ENCODE measurements around the gene LRIG2. TPM values are rescaled to one million over a fixed set of nuclear protein-coding genes. Genes with fewer than 3 reads are reported as not detected.

Gene LRIG2
- total and polyA plus RNA-seq, 2 of the 13 experiments (the other 11 are each of a cell fraction or from before 2014, with no cell fraction given), result 8.1 to 12.2 TPM

DNA sequence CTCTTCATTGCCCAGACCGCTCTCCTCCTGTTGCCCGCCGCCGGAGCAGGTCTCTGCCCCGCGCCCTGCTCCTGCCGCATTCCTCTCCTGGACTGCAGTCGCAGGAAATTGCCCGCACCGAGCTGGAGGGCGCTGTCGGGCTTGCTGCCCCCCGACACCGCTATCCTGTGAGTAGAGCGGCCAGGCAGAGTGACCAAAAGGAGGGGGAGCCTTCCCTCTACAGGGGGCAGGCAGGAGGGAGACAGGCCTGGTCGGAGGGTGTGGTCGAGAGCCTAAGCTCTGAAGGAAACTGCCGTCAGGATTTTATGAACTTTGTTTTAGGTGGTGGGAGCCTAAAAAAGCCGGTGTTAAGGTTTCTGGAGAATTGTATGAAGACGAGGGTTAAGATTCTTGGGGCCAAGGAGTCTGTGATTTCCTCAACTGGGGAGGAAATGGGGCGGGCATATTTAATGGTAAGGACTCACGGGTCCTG, 517 bp downstream of the LRIG2 start (continued):
- TF ChIP-seq, protein P1, sequence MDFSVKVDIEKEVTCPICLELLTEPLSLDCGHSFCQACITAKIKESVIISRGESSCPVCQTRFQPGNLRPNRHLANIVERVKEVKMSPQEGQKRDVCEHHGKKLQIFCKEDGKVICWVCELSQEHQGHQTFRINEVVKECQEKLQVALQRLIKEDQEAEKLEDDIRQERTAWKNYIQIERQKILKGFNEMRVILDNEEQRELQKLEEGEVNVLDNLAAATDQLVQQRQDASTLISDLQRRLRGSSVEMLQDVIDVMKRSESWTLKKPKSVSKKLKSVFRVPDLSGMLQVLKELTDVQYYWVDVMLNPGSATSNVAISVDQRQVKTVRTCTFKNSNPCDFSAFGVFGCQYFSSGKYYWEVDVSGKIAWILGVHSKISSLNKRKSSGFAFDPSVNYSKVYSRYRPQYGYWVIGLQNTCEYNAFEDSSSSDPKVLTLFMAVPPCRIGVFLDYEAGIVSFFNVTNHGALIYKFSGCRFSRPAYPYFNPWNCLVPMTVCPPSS (IDR thresholded peaks at IDR 0.05), result no peak
- TF ChIP-seq, protein P2, sequence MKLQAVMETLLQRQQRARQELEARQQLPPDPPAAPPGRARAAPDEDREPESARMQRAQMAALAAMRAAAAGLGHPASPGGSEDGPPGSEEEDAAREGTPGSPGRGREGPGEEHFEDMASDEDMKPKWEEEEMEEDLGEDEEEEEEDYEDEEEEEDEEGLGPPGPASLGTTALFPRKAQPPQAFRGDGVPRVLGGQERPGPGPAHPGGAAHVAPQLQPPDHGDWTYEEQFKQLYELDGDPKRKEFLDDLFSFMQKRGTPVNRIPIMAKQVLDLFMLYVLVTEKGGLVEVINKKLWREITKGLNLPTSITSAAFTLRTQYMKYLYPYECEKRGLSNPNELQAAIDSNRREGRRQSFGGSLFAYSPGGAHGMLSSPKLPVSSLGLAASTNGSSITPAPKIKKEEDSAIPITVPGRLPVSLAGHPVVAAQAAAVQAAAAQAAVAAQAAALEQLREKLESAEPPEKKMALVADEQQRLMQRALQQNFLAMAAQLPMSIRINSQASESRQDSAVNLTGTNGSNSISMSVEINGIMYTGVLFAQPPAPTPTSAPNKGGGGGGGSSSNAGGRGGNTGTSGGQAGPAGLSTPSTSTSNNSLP (IDR thresholded peaks at IDR 0.05; ENCODE audit: low read depth, low read length), result no peak
- TF ChIP-seq MTA3 (CRISPR knock-in tag; IDR thresholded peaks at IDR 0.05) (no peak), FOXK2 (IDR thresholded peaks at IDR 0.05) (no peak), ZNF282 (IDR thresholded peaks at IDR 0.05; ENCODE audit: partially characterized antibody) (no peak), RARA (CRISPR knock-in tag; IDR thresholded peaks at IDR 0.05) (peak; percentile 6; the same call in 1 of the 2 replicates), TSC22D2 (CRISPR knock-in tag; IDR thresholded peaks at IDR 0.05; ENCODE audit: borderline replicate concordance) (no peak), ZNF614 (CRISPR knock-in tag; IDR thresholded peaks at IDR 0.05; ENCODE audit: borderline replicate concordance) (0 out of 2 replicates have a peak, but pooled peaks have one; percentile 8), ZNF468 (CRISPR knock-in tag; IDR thresholded peaks at IDR 0.05) (no peak), SMC3 (IDR thresholded peaks at IDR 0.05; ENCODE audit: low read length) (no peak), ZNF547 (CRISPR knock-in tag; IDR thresholded peaks at IDR 0.05) (no peak), REXO4 (CRISPR knock-in tag; IDR thresholded peaks at IDR 0.05; ENCODE audit: borderline replicate concordance) (no peak), ZNF317 (CRISPR knock-in tag; IDR thresholded peaks at IDR 0.05) (no peak), HNF4A (CRISPR knock-in tag; IDR thresholded peaks at IDR 0.05) (no peak), TBP (CRISPR knock-in tag; IDR thresholded peaks at IDR 0.05) (no peak), SETDB1 (CRISPR knock-in tag; IDR thresholded peaks at IDR 0.05; ENCODE audit: borderline replicate concordance) (no peak), ZNF160 (CRISPR knock-in tag; IDR thresholded peaks at IDR 0.05) (peak; percentile 5; the same call in 1 of the 2 replicates), ZNF672 (CRISPR knock-in tag; IDR thresholded peaks at IDR 0.05) (no peak), ZNF143 (CRISPR knock-in tag; IDR thresholded peaks at IDR 0.05) (no peak), RORA (CRISPR knock-in tag; IDR thresholded peaks at IDR 0.05) (no peak)
- TF ChIP-seq, protein P3, sequence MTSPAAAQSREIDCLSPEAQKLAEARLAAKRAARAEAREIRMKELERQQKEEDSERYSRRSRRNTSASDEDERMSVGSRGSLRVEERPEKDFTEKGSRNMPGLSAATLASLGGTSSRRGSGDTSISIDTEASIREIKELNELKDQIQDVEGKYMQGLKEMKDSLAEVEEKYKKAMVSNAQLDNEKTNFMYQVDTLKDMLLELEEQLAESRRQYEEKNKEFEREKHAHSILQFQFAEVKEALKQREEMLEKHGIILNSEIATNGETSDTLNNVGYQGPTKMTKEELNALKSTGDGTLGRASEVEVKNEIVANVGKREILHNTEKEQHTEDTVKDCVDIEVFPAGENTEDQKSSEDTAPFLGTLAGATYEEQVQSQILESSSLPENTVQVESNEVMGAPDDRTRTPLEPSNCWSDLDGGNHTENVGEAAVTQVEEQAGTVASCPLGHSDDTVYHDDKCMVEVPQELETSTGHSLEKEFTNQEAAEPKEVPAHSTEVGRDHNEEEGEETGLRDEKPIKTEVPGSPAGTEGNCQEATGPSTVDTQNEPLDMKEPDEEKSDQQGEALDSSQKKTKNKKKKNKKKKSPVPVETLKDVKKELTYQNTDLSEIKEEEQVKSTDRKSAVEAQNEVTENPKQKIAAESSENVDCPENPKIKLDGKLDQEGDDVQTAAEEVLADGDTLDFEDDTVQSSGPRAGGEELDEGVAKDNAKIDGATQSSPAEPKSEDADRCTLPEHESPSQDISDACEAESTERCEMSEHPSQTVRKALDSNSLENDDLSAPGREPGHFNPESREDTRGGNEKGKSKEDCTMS (CRISPR knock-in tag; conservative IDR thresholded peaks at IDR 0.05), result no peak
- TF ChIP-seq, protein P4, sequence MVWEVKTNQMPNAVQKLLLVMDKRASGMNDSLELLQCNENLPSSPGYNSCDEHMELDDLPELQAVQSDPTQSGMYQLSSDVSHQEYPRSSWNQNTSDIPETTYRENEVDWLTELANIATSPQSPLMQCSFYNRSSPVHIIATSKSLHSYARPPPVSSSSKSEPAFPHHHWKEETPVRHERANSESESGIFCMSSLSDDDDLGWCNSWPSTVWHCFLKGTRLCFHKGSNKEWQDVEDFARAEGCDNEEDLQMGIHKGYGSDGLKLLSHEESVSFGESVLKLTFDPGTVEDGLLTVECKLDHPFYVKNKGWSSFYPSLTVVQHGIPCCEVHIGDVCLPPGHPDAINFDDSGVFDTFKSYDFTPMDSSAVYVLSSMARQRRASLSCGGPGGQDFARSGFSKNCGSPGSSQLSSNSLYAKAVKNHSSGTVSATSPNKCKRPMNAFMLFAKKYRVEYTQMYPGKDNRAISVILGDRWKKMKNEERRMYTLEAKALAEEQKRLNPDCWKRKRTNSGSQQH (CRISPR knock-in tag; IDR thresholded peaks at IDR 0.05; ENCODE audit: low read depth), result no peak
- TF ChIP-seq, protein P5, sequence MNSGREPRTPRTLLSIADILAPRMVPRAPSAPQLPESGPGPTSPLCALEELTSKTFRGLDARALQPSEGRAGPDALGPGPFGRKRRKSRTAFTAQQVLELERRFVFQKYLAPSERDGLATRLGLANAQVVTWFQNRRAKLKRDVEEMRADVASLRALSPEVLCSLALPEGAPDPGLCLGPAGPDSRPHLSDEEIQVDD (CRISPR knock-in tag; IDR thresholded peaks at IDR 0.05; ENCODE audit: borderline replicate concordance), result no peak

Measured in HepG2 (cell line).